OCI-LY3 (cell line): Measurements from ENCODE around the gene SGCA.

Experiments used
- CTCF ChIP-seq: fragments of 200-600, 300-600 bp; sonication (generic); IDR thresholded peaks from 2 replicates; pipeline ENCODE4 v1.5.1; 2014; ENCODE audit warnings: antibody characterized with exemption, low read length, low read depth
- EZH2phosphoT487 ChIP-seq: fragments of 200-600 bp; shearing (Covaris generic); IDR thresholded peaks from 2 replicates; pipeline ENCODE4 v1.6.1; 2018; ENCODE audit warnings: antibody characterized with exemption, mixed run types, low read depth

DNA sequence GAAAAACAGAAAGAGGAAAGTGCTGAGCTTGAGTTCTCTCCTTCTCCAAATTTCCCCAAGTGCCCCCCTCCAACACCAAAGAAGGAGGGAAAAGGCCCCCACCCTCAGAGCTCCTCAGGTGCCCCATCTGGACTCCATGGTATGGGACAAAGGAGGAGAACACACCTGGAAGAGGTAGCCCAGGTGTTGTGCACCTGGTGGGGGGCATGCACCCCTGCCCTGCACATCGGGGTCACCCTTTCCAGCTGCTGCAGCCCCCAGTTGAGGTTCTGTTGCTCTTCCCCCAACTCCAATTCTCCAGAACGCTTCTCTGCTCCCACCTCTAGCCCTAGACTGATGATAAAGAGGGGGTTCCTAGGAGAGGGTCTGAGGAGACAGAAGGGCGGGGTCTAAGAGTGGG lies 38.6 kb downstream of the SGCA start:
- TF ChIP-seq CTCF (no peak), EZH2phosphoT487 (no peak)
